BJ (cell line): ENCODE data around the gene PHOSPHO1. TPM values are rescaled to one million over a fixed set of nuclear protein-coding genes. Genes with fewer than 3 reads are reported as not detected.

ENCODE experiments used
- CTCF ChIA-PET: fragments of 350-600 bp; formaldehyde crosslinking; extraction: SDS; loops from one replicate; lab custom pipeline; 2021; ENCODE audit warnings: antibody characterized with exemption, inconsistent platforms; lab: Yijun Ruan, JAX
- POLR2A ChIA-PET: fragments of 300-600 bp; sonication (Branson Sonifier 250); formaldehyde crosslinking; extraction: SDS; loops from one replicate; lab custom pipeline; 2021; ENCODE audit warnings: antibody characterized with exemption; lab: Charles Lee
- DNase-seq: peaks from one replicate; pipeline ENCODE4 v3.0.0-alpha.2; 2011; ENCODE audit warnings: low read depth
- H3K27me3 ChIP-seq: 2 replicates; pipeline ENCODE4 v1.6.0; 2011; ENCODE audit warnings: low read length; ENCODE audit not compliant: control insufficient read depth, insufficient read depth
- H3K36me3 ChIP-seq: 2 replicates; pipeline ENCODE4 v1.5.1; 2011; ENCODE audit warnings: low read length; ENCODE audit not compliant: control insufficient read depth, insufficient read depth
- H3K4me3 ChIP-seq: 2 replicates; pipeline ENCODE4 v1.5.1; 2011; ENCODE audit warnings: low read depth, mild to moderate bottlenecking, control low read depth, low read length
- CTCF ChIP-seq: IDR thresholded peaks from 2 replicates; pipeline ENCODE4 v1.5.1; 2011; ENCODE audit warnings: low read depth, mild to moderate bottlenecking, control low read depth, inconsistent platforms, low read length, moderate library complexity; ENCODE audit not compliant: insufficient read depth
- polyA plus RNA-seq: library from polyadenylated mRNA; depleted of rRNA; stranded (reverse); fragments of >200 nt; gene quantifications from 2 replicates; pipeline ENCODE4 v1.2.3, GENCODE V29; 2011

The PHOSPHO1 gene
- polyA plus RNA-seq, 1 experiment = 0.11 TPM

- ChIA-PET POLR2A (no interaction called here), CTCF (interaction anchor here (1.2 to 3.2 kb wide), 4 partner anchors 14 to 29 kb away, joined by 3 to 18 read pairs (median 6); no protein-coding TSS in a partner anchor)
- no peak for DNase-seq
- TF ChIP-seq CTCF = no peak
- Histone ChIP-seq H3K36me3 (no peaks in the 10 kb centered on the region), H3K4me3 (no peak overlapping the region), H3K27me3 (no peaks in the 10 kb centered on the region)
Measured at GRCh38 chr17:49209061-49209571, 21.5 kb downstream of the PHOSPHO1 start.

- H3K4me3 ChIP-seq = no peak overlapping the region
- no peak for TF ChIP-seq CTCF
- POLR2A ChIA-PET = no interaction called here
- CTCF ChIA-PET = interaction anchor here (0.5 to 2.4 kb wide), 3 partner anchors 12 to 600 kb away, joined by 3 to 11 read pairs (median 3); no protein-coding TSS in a partner anchor
- no peak for DNase-seq
- no peaks in the 10 kb centered on the region; the same call in 1 of the 2 replicates for H3K27me3 ChIP-seq
- no peaks in the 10 kb centered on the region for H3K36me3 ChIP-seq
Measured at GRCh38 chr17:49204516-49204915, 26.1 kb downstream of the PHOSPHO1 start.

GRCh38 chr17:49203796-49204195 lies 26.8 kb downstream of the PHOSPHO1 start:
- H3K27me3 ChIP-seq = no peaks in the 10 kb centered on the region; the same call in 1 of the 2 replicates
- no peaks in the 10 kb centered on the region for H3K36me3 ChIP-seq
- no peak overlapping the region for H3K4me3 ChIP-seq
- TF ChIP-seq CTCF = no peak
- ChIA-PET CTCF (interaction anchor here (0.5 to 2.4 kb wide), 3 partner anchors 11 to 600 kb away, joined by 3 to 11 read pairs (median 3); no protein-coding TSS in a partner anchor), POLR2A (no interaction called here)
- no peak for DNase-seq

- ChIA-PET POLR2A (no interaction called here), CTCF (interaction anchor here (1.2 to 1.5 kb wide), 4 partner anchors 9 to 26 kb away, joined by 4 to 7 read pairs (median 5); no protein-coding TSS in a partner anchor)
- H3K36me3 ChIP-seq = no peaks in the 10 kb centered on the region
- H3K4me3 ChIP-seq = no peak overlapping the region
- no peak for DNase-seq
- no peak for TF ChIP-seq CTCF
- no peaks in the 10 kb centered on the region; the same call in 1 of the 2 replicates for H3K27me3 ChIP-seq
Measured at GRCh38 chr17:49201481-49201927, 29.1 kb downstream of the PHOSPHO1 start.

- TF ChIP-seq CTCF = no peak
- no peak for DNase-seq
- Histone ChIP-seq H3K4me3 (no peak overlapping the region), H3K36me3 (no peaks in the 10 kb centered on the region), H3K27me3 (no peaks in the 10 kb centered on the region; the same call in 1 of the 2 replicates)
- ChIA-PET POLR2A (no interaction called here), CTCF (interaction anchor here (1.2 to 2.4 kb wide), 6 partner anchors 9 to 27 kb away, joined by 4 to 7 read pairs (median 5); no protein-coding TSS in a partner anchor)
Measured at GRCh38 chr17:49200423-49201083, 30.0 kb downstream of the PHOSPHO1 start.
